ENCODE measurements around the gene REN.

Gene REN

DNA sequence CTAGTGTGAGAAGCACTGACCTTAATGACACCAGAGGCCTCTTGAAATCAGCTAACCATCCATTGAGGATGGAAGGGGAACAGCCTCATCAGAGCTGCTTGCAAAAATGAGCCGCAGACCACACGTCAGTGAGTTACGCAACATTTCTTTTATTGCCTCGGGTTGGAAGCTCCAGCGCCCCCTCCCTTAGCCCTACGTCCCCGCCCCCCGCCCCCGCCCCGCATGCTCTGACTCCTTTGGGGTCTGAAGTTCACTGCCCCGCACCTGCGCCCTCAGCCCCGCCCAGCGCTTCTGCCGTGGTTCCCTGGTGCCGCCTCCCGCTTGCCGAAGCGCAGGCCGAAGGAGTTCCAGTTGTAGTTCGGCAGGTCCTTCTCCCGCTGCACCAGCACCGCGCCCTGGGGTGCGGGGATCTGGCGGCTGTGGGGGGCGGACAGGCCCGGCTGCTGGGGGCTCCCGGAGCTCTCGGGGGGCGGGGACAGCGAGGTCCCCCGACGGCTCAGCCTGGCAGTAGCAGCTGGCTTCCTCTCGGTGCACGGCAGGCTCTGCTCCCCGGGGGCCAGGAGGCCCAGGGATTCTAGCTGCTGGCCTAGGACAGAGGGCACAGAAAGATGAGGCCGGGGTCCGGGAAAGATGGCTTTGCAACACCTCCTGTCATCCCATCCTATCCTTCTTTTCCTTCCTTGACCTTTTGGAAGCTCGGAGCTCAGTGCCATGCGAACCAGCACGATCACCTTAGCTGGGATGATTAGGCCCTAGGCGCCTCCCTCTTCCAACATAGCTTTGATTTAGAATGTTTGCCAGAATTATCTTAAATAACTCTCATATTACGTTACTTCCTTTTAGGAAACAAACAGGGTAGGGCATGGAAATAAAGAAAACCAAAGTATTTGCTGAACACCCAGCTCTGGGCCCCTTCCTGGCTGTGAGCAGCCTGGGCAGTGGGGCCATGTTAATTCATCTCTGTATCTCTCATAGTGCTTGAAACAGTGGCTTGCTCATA is 24.4 kb upstream of the REN start:
- peak; percentile 61 to 85 (median 74) for DNase-seq

DNA sequence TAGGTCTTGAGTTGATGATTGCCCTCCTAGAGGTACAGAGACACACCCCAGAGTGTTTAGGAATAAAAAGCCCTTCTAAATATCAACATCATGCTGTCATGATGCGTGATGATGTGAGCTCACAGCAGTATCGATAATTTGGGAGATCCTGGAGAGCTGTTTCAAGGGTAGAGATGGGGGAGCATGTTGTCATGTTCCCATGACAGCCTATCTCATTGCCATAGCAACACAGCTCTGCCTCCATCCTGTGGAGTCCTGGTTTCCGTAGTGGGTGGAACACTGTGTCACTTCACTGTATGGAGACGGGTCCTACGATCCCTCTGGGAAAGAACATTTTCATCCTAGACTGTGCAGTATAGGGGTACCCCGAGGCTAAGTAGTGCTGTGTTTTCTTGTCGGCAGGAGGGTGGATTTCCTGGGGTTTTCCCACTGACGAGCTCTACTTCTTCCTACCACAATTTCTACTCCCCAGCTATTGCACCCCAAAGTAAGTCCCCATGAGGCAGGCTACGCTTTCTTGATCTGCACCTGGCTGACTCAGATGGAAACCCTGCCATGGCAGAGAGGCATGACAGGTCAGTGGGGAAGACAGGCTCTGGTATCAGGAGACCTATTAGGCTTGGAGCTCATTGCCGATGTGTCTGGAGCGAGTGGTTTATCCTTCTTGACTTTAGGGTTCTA is 23.0 kb upstream of the REN start:
- no peak for DNase-seq

DNA sequence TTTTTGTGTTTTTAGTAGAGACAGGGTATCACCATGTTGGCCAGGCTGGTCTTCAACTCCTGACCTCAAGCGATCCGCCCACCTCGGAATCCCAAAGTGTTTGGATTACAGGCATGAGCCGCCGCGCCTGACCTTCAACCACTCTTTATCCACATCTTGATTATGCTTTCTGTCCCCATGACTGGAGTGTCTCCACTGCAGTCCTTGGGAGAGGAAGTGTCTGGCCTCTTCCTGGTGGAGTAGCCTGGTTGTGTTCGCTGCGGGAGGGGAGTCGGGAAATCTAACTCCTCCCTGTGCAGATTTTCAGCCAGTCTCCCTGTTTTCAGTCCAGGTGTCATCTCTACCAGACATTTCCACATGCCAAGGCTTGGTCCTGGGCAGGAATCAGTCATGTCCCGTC is 20.5 kb upstream of the REN start:
- DNase-seq = no peak

DNA sequence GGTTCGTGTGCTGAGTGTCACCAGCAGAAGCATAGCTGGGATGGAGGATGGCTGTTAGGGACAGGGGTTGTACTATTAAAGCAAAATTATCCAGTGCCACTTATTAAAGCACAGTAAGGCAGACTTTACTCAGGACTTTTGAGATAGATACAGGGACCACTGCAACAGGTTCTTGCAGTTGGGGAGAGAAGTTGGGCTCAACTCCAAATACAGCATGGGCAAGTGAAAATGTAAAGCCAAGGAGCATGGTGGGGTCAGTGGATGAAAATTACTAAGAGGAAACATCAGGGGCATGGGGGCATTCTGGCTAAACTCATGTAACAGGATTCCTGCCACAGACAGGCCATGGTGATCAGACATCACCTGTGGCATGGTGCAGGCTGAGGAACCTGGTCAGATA is 15.0 kb upstream of the REN start:
- no peak for DNase-seq

DNA sequence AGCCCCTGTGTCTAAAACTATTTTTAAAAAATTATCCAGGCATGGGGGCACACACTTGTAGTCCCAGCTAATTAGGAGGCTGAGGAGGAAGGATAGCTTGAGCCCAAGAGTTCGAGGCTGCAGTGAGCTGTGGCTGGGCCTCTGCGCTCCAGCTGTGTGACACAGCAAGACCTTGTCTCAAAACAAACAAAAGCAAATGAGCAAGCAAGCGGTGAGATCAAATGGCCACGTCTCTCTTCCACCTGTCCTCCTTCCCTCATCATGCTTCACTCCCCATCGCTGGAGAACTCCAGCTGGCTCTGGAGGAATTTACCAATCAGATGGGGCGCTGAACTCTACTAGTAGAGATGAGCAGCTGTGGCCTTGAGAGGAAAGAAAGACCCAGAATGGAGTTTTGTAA is 14.0 kb upstream of the REN start:
- no peak for DNase-seq

DNA sequence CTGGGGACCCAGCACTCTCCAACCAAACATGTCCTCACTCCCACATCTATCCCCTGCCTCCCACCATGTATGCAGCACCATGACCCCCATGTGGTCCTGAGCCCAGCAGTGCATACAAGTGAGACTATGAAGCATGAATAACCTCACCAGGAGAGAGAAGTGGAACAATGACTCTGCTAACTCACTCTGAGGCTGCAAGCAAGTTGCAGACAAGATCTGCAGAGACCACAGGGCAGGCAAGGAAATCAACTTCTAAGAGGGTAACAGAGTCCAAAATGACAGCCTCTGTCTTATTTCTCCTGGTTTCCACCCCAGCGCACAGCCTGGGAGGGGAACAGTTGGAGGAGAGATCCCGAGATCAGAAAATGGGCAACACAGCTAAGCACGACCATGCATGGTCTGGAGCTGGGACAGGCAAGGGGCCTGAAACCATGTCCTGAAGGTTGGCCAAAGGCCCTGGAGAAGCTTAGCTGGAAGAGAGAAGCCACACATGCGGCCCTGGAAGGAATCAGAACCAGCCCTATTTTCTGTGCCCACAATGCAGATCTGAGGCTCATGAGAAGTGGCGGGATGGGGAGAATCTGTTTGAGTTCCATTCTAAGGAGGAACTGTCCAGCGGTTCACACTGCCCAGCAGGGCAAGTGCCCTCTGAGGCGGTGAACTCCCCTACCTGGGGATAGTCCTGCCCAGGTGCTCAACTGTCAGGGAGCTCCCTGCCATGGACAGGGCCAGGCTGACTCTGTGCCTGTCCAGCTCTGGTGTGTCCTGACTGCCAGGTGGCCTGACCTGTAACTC is 12.5 kb upstream of the REN start:
- DNase-seq = no peak

DNA sequence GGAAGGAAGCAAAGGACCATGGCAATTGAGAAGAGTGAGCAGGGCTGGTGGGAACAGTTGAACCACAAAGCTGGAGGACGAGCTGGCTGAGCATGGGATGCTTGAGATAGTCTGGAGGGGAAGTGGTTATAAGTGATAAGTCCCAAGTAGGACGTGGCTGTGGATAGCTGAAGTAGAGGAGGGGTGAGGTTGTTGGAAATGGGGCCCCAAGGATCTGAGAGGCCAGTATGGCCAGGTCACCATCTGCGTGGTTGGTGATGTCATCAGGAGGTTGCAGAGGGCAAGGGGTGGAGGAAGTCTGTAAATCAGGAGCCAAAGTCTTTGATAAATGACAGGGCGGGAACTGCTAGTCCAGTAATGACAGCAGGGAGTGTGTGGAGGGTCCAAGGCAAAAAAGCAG is 11.0 kb upstream of the REN start:
- DNase-seq = peak in 3 of 4 experiments; percentile 19 to 49 (median 20)

DNA sequence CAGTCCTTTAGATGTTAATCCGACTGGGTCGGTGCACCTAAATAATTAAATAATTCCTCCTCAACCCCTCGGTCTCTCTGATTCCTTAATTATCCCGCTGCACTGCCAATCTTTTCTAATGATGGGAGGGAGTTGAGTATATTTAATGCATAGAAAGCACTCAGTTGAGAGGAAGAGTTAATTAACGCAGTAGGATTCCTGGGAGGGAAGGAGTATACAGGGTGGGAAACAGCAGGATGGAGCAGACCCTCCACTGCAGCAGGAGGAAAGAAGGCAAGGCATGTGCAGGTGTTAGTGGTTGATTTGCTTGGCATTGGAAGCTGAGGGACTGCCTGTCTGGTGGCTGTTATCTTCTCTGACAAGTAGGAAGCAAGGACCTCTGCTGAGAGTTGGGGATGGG is 9.9 kb upstream of the REN start:
- no peak for DNase-seq

DNA sequence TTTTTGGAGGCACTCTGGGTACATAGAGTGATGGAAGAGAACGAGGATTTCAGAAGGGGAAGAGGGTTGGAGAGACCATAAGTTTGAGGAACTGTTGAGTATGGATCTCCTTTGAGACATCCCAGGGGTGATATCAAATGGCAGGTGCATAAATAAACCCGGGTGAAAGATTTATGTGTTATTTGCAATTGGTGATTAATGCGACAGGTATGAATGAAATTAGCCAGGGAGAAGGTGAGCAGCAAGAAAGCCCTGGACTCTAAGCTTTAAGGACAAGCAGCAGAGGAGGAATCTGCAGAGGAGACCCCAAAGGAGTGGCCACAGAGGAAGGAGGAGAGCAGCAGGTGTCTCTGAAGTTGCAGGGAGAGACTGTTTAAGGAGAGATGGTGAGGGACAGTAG is 8.8 kb upstream of the REN start:
- DNase-seq = no peak

DNA sequence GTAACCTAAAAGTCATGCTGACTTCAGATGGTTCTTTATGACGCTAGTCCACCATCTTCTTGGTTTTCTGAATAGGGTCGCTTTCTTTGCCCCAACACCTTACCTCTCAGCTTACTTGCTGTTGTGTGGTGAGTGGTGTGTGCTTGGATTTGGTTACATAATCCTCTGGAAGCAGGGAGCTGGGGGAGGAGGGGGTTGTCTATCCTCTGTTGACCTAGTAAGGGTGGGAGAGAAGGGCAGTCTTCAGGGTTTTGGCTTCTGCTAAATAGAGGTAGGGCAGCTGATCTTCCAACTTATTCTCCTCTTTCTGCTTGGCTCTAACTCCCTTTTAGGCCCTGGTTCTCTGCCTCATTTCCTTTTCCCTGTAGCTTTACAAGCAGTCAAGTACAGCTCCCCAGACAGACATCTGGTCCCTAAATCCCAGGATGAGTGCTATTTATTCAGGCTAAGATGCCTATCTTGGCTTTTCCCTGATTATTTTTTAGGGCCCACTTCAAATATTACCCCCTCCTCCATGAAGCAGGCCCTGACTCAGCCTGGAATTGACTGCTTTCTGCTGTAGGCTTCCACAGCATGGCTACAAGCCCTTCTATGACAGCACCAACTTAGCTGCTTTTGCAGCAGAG is 6.4 kb upstream of the REN start:
- no peak for DNase-seq

DNA sequence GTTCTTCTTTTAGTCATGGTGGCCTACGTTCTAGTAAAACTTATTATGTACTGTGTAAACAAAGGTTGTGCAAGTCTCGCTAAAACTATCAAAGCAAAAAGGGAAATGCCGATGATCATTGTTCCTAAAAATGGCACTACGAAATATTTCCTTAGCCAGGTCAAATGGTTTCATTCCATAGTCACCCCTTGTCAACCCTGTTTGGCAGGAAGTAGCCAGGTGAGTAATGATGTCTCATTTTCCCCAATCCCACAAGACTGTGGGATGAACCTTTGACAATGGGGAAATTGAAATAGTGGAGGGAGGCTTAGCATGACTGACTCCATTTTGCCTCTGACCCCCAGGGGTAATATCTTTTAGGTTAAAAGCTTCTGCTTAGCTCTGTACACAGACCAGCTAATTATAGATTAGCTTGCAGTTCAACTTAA is 5.6 kb upstream of the REN start:
- DNase-seq = peak; percentile 31 to 75 (median 58)

DNA sequence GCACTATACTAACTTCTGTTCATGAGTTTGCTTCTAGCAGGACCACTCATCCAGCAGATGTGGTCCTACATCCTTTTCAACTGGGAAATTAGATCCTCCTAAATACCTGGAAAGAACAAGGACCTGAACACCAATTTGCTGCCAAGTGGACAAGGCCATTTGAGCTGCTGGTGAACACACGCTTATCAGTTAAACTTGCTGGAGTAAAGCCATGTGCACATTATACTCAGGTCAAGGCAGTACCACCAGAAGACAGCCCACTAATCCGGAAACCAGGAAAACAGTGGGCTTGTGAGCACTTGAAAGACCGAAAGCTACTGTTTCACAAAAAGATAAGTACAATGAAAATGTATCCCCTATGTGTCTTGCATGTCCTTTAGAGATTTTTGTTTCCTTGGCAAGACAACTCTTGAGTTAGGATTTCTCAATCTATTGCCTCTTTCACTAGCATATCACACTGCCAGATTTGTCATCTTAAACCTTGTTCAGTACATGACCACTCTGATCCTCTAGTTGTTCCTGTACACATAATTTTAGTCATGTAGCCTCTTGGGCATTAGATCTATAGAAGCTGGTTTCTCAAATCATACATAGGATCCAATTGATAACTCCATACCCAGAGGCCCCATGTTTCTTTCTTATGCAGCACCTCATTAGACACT is 4.5 kb upstream of the REN start:
- no peak for DNase-seq

DNA sequence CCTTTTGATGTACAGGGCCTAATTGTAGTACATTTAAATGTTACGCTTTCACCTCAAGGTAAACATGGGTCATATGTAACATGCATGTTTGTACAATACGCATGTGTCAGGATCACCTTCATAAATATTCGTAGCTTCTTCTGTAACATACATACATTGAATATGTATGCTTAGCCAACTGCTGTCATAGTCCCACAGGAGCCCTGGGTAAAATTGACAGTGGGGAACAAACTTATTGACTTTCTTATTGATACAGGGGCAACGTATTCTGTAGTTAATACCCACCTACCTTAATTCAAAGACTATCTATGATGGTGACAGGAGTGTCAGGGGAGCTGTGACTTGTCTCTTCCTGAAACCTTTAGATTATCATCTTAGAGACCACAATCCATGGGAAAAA is 3.7 kb upstream of the REN start:
- no peak for DNase-seq

DNA sequence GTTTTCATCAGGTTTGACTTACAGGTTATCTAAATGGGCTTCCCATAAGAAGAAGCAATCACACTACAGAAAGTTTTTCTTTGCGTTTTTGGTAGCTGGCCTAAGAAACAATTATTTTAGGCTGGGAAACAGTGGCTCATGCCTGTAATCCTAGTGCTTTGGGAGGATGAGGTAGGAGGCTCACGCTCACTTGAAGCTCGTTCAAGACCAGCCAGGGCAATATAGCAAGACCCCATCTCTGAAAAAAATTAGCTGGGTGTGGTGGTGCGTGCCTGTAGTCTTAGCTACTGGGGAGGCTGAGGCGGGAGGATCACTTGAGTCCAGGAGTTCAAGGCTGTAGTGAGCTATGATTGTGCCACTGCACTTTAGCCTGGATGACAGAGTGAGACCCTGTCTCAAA is 1.6 kb upstream of the REN start:
- DNase-seq = no peak

DNA sequence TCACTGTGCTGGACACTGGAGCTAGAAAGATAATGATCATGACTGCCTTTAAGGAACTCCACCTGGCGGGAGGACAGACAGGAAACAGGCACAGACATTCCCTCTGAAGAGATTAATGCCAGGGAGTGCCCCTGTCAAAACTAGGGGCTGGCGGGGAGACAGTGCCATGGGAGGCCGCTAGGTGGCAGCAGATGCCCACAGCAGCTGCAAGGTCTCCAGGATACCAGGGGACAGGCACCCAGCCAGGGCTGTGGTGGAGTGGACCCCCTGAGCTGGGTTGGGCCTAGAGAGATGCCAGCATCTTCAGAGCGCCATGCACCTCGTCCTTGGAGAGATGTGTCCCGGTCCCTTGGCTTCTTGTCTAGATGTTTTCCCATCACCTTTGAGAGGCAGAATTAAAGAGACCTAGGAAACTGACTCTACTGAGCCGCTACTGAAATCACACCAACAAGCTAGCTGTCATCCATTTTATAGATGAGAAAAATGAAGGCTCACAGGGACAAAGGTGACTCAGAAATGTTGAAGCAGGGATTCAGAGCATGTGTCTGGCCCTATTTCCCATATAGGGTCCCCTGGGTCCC is 3.6 kb downstream of the REN start:
- DNase-seq = peak; percentile 74 to 88 (median 82)

DNA sequence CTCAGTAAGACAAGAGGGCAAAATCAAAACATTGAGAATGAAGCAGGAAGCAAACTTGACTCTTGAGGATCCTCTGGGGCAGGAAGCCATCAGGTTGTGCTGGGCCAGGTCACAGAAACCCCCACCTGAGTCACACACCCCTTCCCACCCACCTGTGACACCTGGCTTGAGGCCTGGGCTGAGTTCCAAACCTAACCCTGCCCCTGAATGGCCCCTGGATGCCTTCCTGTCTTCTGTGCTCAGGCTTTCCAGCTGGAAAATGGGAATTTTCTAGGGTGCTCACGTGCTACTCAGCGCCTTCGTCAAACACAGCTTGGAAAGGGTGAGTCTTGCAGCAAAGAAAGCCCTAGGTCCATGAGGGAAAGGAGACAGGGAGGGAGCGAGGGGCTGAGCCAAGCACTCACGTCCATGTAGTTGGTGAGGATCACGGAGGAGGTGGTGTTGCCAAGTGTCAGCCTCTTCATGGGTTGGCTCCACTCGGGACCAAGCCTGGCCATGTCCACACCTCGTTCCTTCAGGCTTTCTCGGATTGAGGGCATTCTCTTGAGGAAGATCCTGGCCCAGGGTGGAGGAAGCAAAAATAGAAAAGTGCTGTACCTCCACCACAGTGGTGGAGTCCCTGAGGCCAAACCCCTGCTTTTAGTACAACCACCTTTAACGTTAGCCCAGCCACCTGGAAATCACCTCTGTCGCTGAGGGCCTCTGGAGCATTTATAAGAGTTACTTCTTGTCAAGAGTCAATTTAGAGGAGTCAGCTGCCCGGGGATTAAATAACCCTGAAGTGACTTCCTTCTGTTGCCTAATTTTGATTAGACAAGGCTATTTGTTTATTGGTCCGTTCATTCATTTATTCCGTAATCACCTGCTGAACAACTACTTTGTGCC is 4.3 kb downstream of the REN start:
- DNase-seq = no peak

DNA sequence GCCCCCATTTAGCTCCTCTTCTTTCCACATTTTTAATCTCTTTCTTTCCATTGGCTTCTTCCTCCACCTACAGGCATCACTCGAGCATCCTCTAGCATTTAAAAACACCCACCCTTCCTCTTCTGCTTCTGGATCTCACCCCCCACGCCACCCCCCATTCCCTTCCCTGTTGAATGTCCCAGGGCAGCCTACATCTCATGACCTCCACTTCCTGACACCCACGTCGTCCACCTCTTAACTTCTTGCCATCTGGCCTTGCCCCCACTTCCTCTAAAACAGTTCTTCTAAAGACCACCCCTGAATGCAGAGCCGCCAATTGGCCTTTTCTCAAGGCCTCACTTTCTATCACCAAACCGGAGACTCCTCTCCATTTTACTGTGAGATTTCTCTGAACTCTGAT is 8.2 kb downstream of the REN start:
- DNase-seq = peak; percentile 44 to 84 (median 70)

DNA sequence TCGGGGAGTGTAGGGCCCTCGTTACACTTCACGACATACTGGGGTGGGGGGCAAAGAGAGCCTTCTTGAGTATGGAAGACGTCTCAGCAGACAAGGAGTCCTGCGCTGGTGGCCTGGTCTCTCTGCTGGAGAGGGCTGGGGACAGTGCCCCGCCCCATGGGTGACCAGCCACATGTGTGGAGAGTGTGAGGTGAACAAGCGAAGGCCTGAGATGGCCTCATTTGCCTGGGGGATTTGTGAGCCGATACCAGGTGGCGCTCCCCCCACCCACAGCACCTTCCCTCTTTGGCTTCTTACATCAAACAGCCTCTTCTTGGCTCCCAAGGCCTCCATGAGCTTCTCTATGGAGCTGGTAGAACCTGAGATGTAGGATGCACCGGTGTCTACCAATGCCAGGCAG is 10.3 kb downstream of the REN start:
- no peak for DNase-seq

DNA sequence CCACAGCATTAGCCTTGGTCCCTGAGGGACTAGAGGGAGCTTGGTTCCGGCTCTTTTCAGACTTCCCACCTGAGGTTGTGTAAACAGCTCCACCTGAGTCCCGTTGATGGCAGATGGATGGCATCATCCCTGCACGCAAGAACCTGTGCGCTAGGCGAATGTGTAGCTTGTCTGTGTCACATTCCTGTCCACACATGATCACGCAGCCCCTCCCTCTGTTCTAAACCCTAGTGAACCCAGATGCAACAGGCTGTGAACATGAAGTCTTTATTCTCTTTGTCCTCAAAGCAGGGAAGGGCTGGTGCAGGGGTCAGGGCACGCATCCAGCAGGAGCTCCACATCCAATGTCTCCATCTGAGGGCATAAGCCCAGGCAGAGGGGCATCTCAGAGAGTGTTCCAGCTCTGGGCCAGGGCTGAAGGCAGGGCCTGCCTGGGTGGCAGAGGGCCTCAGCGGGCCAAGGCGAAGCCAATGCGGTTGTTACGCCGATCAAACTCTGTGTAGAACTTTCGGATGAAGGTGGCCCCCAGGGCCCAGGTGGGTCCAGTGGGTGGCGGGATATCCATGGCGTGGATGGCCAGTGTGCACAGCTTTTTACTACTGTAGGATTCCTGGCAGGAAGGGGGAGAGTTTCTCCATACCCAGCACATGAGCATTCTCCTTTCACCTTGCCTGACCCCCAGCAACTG is 11.4 kb downstream of the REN start:
- no peak for DNase-seq

DNA sequence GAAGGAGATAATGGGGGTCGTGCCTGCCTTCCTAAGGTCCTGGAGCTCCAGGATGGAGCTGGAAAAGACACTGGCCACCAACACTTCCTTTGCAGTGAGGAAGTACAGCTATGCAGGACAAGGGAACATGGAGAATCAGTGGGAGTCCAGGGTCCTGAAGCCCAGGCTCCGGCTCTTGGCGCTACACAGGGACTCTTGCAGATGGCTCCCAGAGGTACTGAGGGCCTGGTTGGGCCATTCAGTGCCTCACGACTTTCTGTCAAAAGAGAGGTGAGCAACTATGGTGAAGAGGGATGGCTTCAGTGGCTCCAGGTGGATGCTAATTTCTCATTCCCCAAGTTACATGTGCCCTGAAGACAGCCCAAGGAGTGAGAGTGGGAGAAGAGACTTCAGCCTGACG is 12.5 kb downstream of the REN start:
- DNase-seq = no peak
